Neural progenitor cell (in vitro differentiated cells): ENCODE measurements around the gene TENM3.

Source experiments
- EZH2 ChIP-seq: fragments of 200-600 bp; sonication (generic); IDR thresholded peaks from 2 replicates; pipeline ENCODE4 v1.6.1; 2017; ENCODE audit warnings: antibody characterized with exemption, mild to moderate bottlenecking, moderate library complexity
- TF ChIP-seq, protein P1 (sequence below): fragments of 200-600 bp; sonication (generic); IDR thresholded peaks from 2 replicates; pipeline ENCODE4 v1.5.1; 2017; ENCODE audit warnings: antibody characterized with exemption, mild to moderate bottlenecking

GRCh38 chr4:182585321-182585720, 342.1 kb downstream of the TENM3 start:
- TF ChIP-seq, protein P1, sequence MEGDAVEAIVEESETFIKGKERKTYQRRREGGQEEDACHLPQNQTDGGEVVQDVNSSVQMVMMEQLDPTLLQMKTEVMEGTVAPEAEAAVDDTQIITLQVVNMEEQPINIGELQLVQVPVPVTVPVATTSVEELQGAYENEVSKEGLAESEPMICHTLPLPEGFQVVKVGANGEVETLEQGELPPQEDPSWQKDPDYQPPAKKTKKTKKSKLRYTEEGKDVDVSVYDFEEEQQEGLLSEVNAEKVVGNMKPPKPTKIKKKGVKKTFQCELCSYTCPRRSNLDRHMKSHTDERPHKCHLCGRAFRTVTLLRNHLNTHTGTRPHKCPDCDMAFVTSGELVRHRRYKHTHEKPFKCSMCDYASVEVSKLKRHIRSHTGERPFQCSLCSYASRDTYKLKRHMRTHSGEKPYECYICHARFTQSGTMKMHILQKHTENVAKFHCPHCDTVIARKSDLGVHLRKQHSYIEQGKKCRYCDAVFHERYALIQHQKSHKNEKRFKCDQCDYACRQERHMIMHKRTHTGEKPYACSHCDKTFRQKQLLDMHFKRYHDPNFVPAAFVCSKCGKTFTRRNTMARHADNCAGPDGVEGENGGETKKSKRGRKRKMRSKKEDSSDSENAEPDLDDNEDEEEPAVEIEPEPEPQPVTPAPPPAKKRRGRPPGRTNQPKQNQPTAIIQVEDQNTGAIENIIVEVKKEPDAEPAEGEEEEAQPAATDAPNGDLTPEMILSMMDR: no peak
- no peak for TF ChIP-seq EZH2
